ENCODE data around the gene PGS1. TPM values are rescaled to one million over a fixed set of nuclear protein-coding genes. Genes with fewer than 3 reads are reported as not detected.

PGS1 gene
- total and polyA plus RNA-seq, 3 donors from 2014 or later: 34.9 to 58.4 (median 50.4) TPM

- DNase-seq: no peak
- intact Hi-C loops (cut with DNase I; ENCODE audit: low total_unique reads): no loop called here
- 68 to 78% methylated on average over 11 to 20 of the region's 20 CpGs for WGBS, 2 donors
- no peak overlapping the region for H3K27ac ChIP-seq
- H3K36me3 ChIP-seq (ENCODE audit: low read depth, missing control alignments): no peaks in the 10 kb centered on the region
- TF ChIP-seq CTCF (IDR thresholded peaks at IDR 0.05) (no peak), POLR2A (IDR thresholded peaks at IDR 0.05) (no peak)
- H3K9me3 ChIP-seq: no peaks in the 10 kb centered on the region
- no peak overlapping the region for H3K4me3 ChIP-seq
- no peaks in the 10 kb centered on the region for H3K4me1 ChIP-seq
- no peaks in the 10 kb centered on the region for H3K27me3 ChIP-seq
Observed at GRCh38 chr17:78450696-78451345, 72.4 kb downstream of the PGS1 start.

- Histone ChIP-seq H3K27me3 (no peaks in the 10 kb centered on the region), H3K9me3 (no peaks in the 10 kb centered on the region), H3K4me3 (no peak overlapping the region), H3K27ac (no peak overlapping the region), H3K4me1 (no peaks in the 10 kb centered on the region), H3K36me3 (ENCODE audit: low read depth, missing control alignments) (no peaks in the 10 kb centered on the region)
- 91 to 93% methylated on average over 6 to 7 of the region's 7 CpGs for WGBS, 2 donors
- TF ChIP-seq POLR2A (IDR thresholded peaks at IDR 0.05) (no peak), CTCF (IDR thresholded peaks at IDR 0.05) (no peak)
- intact Hi-C loops (cut with DNase I; ENCODE audit: low total_unique reads): no loop called here
- DNase-seq: no peak
Observed at GRCh38 chr17:78451753-78452152, 73.3 kb downstream of the PGS1 start.

- no peak for TF ChIP-seq CTCF (IDR thresholded peaks at IDR 0.05)
- TF ChIP-seq POLR2A (IDR thresholded peaks at IDR 0.05): no peak
- Histone ChIP-seq H3K36me3 (ENCODE audit: low read depth, missing control alignments) (no peaks in the 10 kb centered on the region), H3K4me1 (no peaks in the 10 kb centered on the region), H3K27ac (no peak overlapping the region), H3K4me3 (no peak overlapping the region), H3K9me3 (no peaks in the 10 kb centered on the region), H3K27me3 (no peaks in the 10 kb centered on the region)
- no peak for DNase-seq
- intact Hi-C loops (cut with DNase I; ENCODE audit: low total_unique reads): no loop called here
- 96 to 97% methylated on average over 20 of the region's 20 CpGs for WGBS, 2 donors
Observed at GRCh38 chr17:78454346-78454745, 75.9 kb downstream of the PGS1 start.

- no peaks in the 10 kb centered on the region for H3K4me1 ChIP-seq
- no peaks in the 10 kb centered on the region for H3K36me3 ChIP-seq (ENCODE audit: low read depth, missing control alignments)
- DNase-seq: no peak
- TF ChIP-seq POLR2A (IDR thresholded peaks at IDR 0.05): no peak
- no peak for TF ChIP-seq CTCF (IDR thresholded peaks at IDR 0.05)
- intact Hi-C loops (cut with DNase I; ENCODE audit: low total_unique reads): no loop called here
- H3K27ac ChIP-seq: no peak overlapping the region
- 81 to 90% methylated on average over 10 of the region's 10 CpGs for WGBS, 2 donors
- no peaks in the 10 kb centered on the region for H3K27me3 ChIP-seq
- no peaks in the 10 kb centered on the region for H3K9me3 ChIP-seq
- no peak overlapping the region for H3K4me3 ChIP-seq
Observed at GRCh38 chr17:78458091-78458490, 79.6 kb downstream of the PGS1 start.

- Histone ChIP-seq H3K4me3 (no peak overlapping the region), H3K9me3 (no peaks in the 10 kb centered on the region), H3K4me1 (no peaks in the 10 kb centered on the region), H3K27ac (no peak overlapping the region), H3K27me3 (no peaks in the 10 kb centered on the region), H3K36me3 (ENCODE audit: low read depth, missing control alignments) (no peaks in the 10 kb centered on the region)
- intact Hi-C loops (cut with DNase I; ENCODE audit: low total_unique reads): no loop called here
- no peak for DNase-seq
- 92 to 95% methylated on average over 31 to 37 of the region's 37 CpGs for WGBS, 2 donors
- TF ChIP-seq CTCF (IDR thresholded peaks at IDR 0.05) (no peak), POLR2A (IDR thresholded peaks at IDR 0.05) (no peak)
Observed at GRCh38 chr17:78458736-78459335, 80.4 kb downstream of the PGS1 start.
